ENCODE measurements around the gene MDP1.

Gene MDP1

DNA sequence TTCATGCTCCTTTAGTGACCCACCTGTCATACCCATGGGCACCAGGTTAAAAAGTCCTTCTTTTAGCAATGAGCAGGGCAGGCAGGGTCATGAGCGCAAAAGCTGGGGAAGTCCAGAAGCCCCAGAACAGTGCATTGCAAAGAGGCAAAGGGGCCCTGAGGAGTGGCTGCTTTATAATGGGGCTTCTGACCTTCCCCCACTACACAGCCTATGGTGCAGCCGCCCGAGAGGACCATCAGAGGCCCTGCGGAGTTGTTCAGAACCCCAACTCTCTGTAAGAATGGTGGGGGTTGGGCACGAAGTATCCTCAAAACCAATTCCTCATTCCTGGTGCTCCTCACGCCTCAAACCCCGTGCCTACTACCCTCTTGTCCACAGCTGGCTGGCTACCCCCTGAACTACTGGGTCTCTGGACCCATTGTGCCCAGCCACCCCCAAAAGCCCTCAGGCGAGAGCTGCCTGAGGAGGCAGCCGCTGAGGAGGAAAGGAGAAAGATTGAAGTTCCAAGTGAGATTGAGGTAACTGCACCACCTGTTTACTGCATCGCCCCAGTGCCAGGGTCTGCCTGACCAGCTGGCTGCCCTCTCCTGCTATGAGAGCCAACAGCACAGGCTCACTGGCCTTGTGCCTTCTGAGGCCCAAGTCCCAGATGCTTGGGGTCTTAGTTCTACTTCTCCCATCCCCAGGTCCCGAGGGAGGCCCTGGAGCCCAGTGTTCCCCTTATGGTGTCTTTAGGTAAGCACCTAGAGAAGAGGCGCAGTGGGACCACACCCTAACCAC is 37.3 kb downstream of the MDP1 start:
- DNase-seq = no peak

DNA sequence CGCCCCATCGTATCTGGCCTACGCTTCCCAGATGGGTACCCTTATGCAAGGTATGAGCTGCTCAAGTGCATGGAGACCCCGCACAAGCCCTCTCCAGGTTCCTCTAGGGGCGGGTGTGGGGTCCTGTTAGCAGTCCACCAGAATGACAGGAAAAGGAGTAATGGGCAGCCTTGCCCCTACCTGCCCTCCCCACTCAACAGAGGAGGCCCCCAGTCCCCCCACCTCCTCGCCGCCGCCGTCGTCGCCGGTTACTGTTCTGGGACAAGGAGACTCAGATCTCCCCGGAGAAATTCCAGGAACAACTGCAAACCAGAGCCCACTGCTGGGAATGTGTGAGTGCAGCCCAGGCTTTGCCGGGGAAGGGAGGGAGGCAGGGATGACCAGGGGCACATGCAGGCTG is 38.0 kb downstream of the MDP1 start:
- no peak for DNase-seq

DNA sequence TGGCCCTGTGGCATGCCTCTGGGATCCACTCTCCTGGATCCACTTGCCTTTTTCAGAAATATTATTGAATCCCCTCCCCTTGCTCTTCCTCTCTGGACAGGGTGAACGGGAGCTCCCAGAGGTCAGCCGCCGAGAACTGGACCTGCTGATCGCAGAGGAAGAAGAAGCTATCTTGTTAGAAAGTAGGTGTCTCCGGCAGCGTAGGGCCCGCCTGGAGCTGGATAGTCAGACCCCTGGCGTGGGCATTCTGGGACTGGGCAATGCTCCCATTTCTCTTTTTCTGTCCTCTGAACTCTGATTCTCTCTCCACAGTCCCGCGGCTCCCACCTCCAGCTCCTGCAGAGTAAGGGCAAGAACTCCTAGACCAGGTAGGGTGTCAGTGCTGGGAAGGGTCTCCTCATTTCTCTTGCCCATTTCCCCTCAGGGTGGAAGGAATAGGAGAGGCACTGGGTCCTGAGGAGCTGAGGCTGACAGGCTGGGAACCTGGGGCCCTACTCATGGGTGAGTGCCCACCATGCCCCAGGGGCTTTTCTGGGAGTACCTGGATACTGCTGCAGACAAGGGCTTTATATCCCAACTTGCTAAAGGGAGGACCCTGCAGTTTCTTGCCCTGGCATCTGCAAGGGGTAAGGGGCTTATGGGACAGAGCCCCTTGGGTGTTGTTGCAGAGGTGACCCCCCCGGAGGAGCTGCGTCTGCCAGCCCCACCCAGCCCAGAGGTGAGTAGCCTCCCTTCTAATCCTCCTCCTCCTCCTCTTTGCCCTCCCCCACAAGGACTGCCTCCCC is 38.6 kb downstream of the MDP1 start:
- no peak for DNase-seq

GRCh38 chr14:24176599-24176998 is 39.3 kb downstream of the MDP1 start:
- DNase-seq = no peak

GRCh38 chr14:24172871-24173281 is 43.0 kb downstream of the MDP1 start:
- DNase-seq = no peak

DNA sequence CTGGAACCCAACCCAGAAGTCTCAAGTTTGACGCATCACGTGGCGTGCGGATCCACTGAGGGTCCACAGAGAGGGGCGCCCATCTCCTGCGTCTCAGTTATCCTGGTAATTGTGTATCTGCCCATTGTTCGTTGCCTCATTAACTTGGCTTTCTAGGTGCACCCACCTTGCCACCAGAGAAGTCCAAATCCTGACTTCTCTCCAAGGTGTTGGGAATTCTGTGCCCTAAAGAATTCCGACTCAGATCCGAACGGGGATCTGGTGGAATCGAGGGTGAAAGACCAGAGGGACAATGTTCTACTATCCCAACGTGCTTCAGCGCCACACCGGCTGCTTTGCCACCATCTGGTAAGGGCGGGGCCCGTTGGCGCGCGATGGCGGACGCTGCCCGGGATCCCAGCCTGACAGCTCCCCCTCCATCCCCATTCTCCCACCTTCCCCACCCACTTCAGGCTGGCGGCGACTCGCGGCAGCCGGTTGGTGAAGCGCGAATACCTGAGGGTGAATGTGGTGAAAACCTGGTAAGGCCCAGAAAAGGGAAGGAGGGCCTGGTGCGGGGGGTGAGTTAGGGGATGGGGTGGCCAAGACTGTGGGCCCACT is 43.5 kb downstream of the MDP1 start:
- no peak for DNase-seq

- no peak for DNase-seq
These were observed 44.2 kb downstream of the MDP1 start, which contains the start of gene REC8 for GRCh38 chr14:24171422-24172260. Gene REC8, plus strand, starts transcription at chr14:24172080. Its CDS starts 473 bp downstream, at chr14:24172553.

DNA sequence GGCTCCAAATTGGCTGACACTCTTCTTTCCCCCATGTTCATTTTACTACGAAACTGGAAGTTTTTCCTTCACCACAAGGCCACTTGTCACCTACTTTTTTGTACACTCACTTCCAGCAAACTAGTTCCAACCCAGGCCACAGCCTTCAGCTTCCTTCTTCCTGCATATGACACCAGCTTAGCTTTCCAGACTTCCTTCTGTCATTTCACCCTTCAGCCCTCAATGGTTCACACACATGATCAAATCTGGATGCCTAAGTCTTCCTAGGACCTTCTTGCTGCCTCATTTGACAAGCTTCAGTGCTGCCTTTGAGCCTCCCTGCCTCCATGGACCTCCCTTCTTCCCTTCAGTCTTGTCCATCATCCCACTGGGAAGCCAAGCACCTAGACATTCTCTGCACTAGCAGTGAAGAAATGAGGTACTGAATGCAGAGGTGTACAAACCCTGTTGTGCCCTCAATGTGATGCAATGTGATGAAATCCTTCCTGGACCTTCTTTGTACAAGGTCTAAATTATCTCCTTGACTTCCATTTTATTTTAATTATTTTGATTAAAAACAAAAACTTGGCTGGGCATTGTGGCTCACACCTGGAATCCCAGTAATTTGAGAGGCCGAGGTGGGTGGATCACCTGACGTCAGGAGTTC is 48.3 kb downstream of the MDP1 start:
- no peak for DNase-seq

GRCh38 chr14:24165785-24166184 is 50.1 kb downstream of the MDP1 start:
- no peak for DNase-seq

GRCh38 chr14:24164518-24164991 is 51.3 kb downstream of the MDP1 start:
- DNase-seq = no peak

All from T1000 (cell line).